Trophoblast cell (in vitro differentiated cells and primary cell): ENCODE data around the gene CAST.

Source experiments
- DNase-seq, 2 donors: peaks; one replicate each; pipeline ENCODE4 v3.0.0-alpha.2; 2016
- H2AFZ ChIP-seq: 2 replicates; pipeline ENCODE4 v1.6.1; 2013; ENCODE audit warnings: low read length, moderate library complexity, mild to moderate bottlenecking; ENCODE audit not compliant: insufficient read depth, poor library complexity
- H2AK5ac ChIP-seq: 2 replicates; pipeline ENCODE4 v1.6.1; 2013; ENCODE audit warnings: mild to moderate bottlenecking, low read length
- H2BK120ac ChIP-seq: 2 replicates; pipeline ENCODE4 v1.6.1; 2013; ENCODE audit warnings: low read length, mild to moderate bottlenecking, moderate library complexity; ENCODE audit not compliant: insufficient read depth, poor library complexity
- H2BK12ac ChIP-seq: 2 replicates; pipeline ENCODE4 v1.6.1; 2013; ENCODE audit warnings: mild to moderate bottlenecking, low read length, moderate library complexity
- H2BK5ac ChIP-seq: 2 replicates; pipeline ENCODE4 v1.6.1; 2013; ENCODE audit warnings: low read length, low read depth, moderate library complexity, mild to moderate bottlenecking; ENCODE audit not compliant: poor library complexity
- H3K14ac ChIP-seq: 2 replicates; pipeline ENCODE4 v1.6.1; 2013; ENCODE audit warnings: mild to moderate bottlenecking, low read length
- H3K18ac ChIP-seq: 2 replicates; pipeline ENCODE4 v1.6.1; 2013; ENCODE audit warnings: mild to moderate bottlenecking, low read length
- H3K23ac ChIP-seq: 2 replicates; pipeline ENCODE4 v1.6.1; 2013; ENCODE audit warnings: low read length
- H3K27ac ChIP-seq: 2 replicates; pipeline ENCODE4 v1.5.1; 2013; ENCODE audit warnings: low read depth, mild to moderate bottlenecking, inconsistent platforms, low read length, moderate library complexity
- H3K27me3 ChIP-seq: 2 replicates; pipeline ENCODE4 v1.6.1; 2013; ENCODE audit warnings: inconsistent platforms, mild to moderate bottlenecking, low read length, moderate library complexity; ENCODE audit not compliant: insufficient read depth
- H3K36me3 ChIP-seq, 2 experiments: 1 replicate in 1 of 2; 2 replicates in 1 of 2; pipeline ENCODE4 v1.6.1; 2013; ENCODE audit warnings: low read length in 2 of 2, mild to moderate bottlenecking in 2 of 2, moderate library complexity in 1 of 2; ENCODE audit not compliant: insufficient read depth in 2 of 2, control insufficient read depth in 1 of 2
- H3K4ac ChIP-seq: 2 replicates; pipeline ENCODE4 v1.6.1; 2013; ENCODE audit warnings: low read depth, mild to moderate bottlenecking, low read length, moderate library complexity
- H3K4me1 ChIP-seq, 2 experiments: 1 replicate in 1 of 2; 2 replicates in 1 of 2; pipeline ENCODE4 v1.6.1; 2013; ENCODE audit warnings: low read length in 2 of 2, mild to moderate bottlenecking in 2 of 2, moderate library complexity in 1 of 2; ENCODE audit not compliant: insufficient read depth in 2 of 2, control insufficient read depth in 1 of 2
- H3K4me2 ChIP-seq: 2 replicates; pipeline ENCODE4 v1.6.1; 2013; ENCODE audit warnings: inconsistent platforms, mild to moderate bottlenecking, low read length, moderate library complexity
- H3K4me3 ChIP-seq: 2 replicates; pipeline ENCODE4 v1.5.1; 2013; ENCODE audit warnings: mild to moderate bottlenecking, low read depth, low read length, inconsistent platforms
- H3K79me1 ChIP-seq: one replicate; pipeline ENCODE4 v1.6.1; 2013; ENCODE audit warnings: low read length
- H3K79me2 ChIP-seq: 2 replicates; pipeline ENCODE4 v1.6.1; 2013; ENCODE audit warnings: low read length, mild to moderate bottlenecking; ENCODE audit not compliant: control insufficient read depth, insufficient read depth, poor library complexity
- H3K9ac ChIP-seq: 2 replicates; pipeline ENCODE4 v1.6.1; 2013; ENCODE audit warnings: mild to moderate bottlenecking, low read length
- H3K9me3 ChIP-seq: 2 replicates; pipeline ENCODE4 v1.6.1; 2013; ENCODE audit warnings: low read depth, mild to moderate bottlenecking, control low read depth, inconsistent platforms, low read length; ENCODE audit not compliant: insufficient read depth
- H4K12ac ChIP-seq: 2 replicates; pipeline ENCODE4 v1.6.1; 2013; ENCODE audit warnings: low read depth, mild to moderate bottlenecking, low read length, moderate library complexity
- H4K8ac ChIP-seq: 2 replicates; pipeline ENCODE4 v1.6.1; 2013; ENCODE audit warnings: low read depth, mild to moderate bottlenecking, low read length, moderate library complexity
- H4K91ac ChIP-seq: one replicate; pipeline ENCODE4 v1.6.1; 2013; ENCODE audit warnings: low read depth, mild to moderate bottlenecking, low read length, moderate library complexity
- WGBS: extraction: QIAGEN DNeasy Blood & Tissue Kit; methylation state at CpG from one replicate; pipeline ENCODE4 v1.1.7; 2013; ENCODE audit warnings: missing lambda C conversion rate; ENCODE audit not compliant: insufficient read length, insufficient coverage; ENCODE audit errors: extremely low coverage; 5-methylcytosine and 5-hydroxymethylcytosine counted together

CAST gene

GRCh38 chr5:96657068-96657467, 5.1 kb upstream of the CAST start:
- no peak overlapping the region for H2BK120ac ChIP-seq

GRCh38 chr5:96658272-96658671, 3.9 kb upstream of the CAST start:
- Histone ChIP-seq H3K18ac (no peak overlapping the region), H3K14ac (peak overlapping the region; percentile 96), H3K27ac (peak overlapping the region; percentile 93), H3K36me3 (no peaks in the 10 kb centered on the region), H3K23ac (no peak overlapping the region), H3K4ac (no peak overlapping the region), H3K79me1 (peaks cover 26% of the 10 kb centered on the region), H3K27me3 (no peaks in the 10 kb centered on the region), H2AK5ac (no peak overlapping the region), H3K9me3 (no peaks in the 10 kb centered on the region), H3K4me2 (no peak overlapping the region), H2AFZ (no peak overlapping the region), H2BK5ac (peak overlapping the region; percentile 96), H2BK120ac (no peak overlapping the region), H2BK12ac (no peak overlapping the region), H3K4me1 (peaks cover 13 to 18% of the 10 kb centered on the region in 2 experiments), H4K91ac (peak overlapping the region; percentile 98), H3K4me3 (no peak overlapping the region), H3K9ac (no peak overlapping the region), H4K8ac (no peak overlapping the region), H4K12ac (no peak overlapping the region), H3K79me2 (peaks cover 8% of the 10 kb centered on the region)
- no CpG with 5 or more reads among the region's 1 CpG for WGBS
- no peak for DNase-seq

More at GRCh38 chr5:96657068-96657467, 5.1 kb upstream of the CAST start:
- Histone ChIP-seq H3K4me1 (peaks cover 15 to 23% of the 10 kb centered on the region in 2 experiments), H3K9me3 (no peaks in the 10 kb centered on the region), H3K4me2 (no peak overlapping the region), H3K4ac (no peak overlapping the region), H4K8ac (no peak overlapping the region), H2BK12ac (no peak overlapping the region), H2BK5ac (no peak overlapping the region), H3K23ac (no peak overlapping the region), H3K14ac (no peak overlapping the region), H2AFZ (no peak overlapping the region), H4K91ac (no peak overlapping the region), H3K36me3 (no peaks in the 10 kb centered on the region), H3K4me3 (no peak overlapping the region), H3K9ac (no peak overlapping the region), H3K27ac (no peak overlapping the region), H2AK5ac (no peak overlapping the region), H3K79me1 (peaks cover 21% of the 10 kb centered on the region), H3K18ac (no peak overlapping the region), H3K27me3 (no peaks in the 10 kb centered on the region), H4K12ac (no peak overlapping the region), H3K79me2 (peaks cover 4% of the 10 kb centered on the region)
- DNase-seq, result peak; percentile 75 to 79
- no CpG with 5 or more reads among the region's 3 CpGs for WGBS

GRCh38 chr5:96659170-96659569, 3.0 kb upstream of the CAST start:
- Histone ChIP-seq H2BK12ac (peak overlapping the region; percentile 79), H3K9ac (no peak overlapping the region), H3K14ac (no peak overlapping the region), H3K4me1 (peaks cover 13 to 21% of the 10 kb centered on the region in 2 experiments), H4K91ac (peak overlapping the region; percentile 78), H3K9me3 (no peaks in the 10 kb centered on the region), H3K4ac (no peak overlapping the region), H4K8ac (no peak overlapping the region), H2BK5ac (peak overlapping the region; percentile 74), H2AK5ac (no peak overlapping the region), H2BK120ac (peak overlapping the region; percentile 87), H3K27ac (no peak overlapping the region), H3K79me1 (peaks cover 26% of the 10 kb centered on the region), H3K4me3 (no peak overlapping the region), H4K12ac (no peak overlapping the region), H3K36me3 (no peaks in the 10 kb centered on the region), H3K4me2 (no peak overlapping the region), H3K18ac (no peak overlapping the region), H3K27me3 (no peaks in the 10 kb centered on the region), H3K23ac (no peak overlapping the region), H3K79me2 (peaks cover 8% of the 10 kb centered on the region), H2AFZ (no peak overlapping the region)
- no peak for DNase-seq
- WGBS, result no CpG with 5 or more reads among the region's 4 CpGs

GRCh38 chr5:96660971-96661854, 963 bp upstream of the CAST start:
- Histone ChIP-seq H3K23ac (no peak overlapping the region), H3K14ac (peak overlapping the region; percentile 39), H3K18ac (no peak overlapping the region), H3K4ac (no peak overlapping the region), H4K91ac (peak overlapping the region; percentile 45), H3K4me1 (peaks cover 9 to 16% of the 10 kb centered on the region in 2 experiments), H2BK120ac (peak overlapping the region; percentile 55), H4K8ac (peak overlapping the region; percentile 77), H2BK5ac (peak overlapping the region; percentile 88), H3K79me1 (peaks cover 21% of the 10 kb centered on the region), H2AK5ac (no peak overlapping the region), H3K4me2 (peak overlapping the region; percentile 57), H3K9ac (peak overlapping the region; percentile 63), H3K27me3 (no peaks in the 10 kb centered on the region), H2BK12ac (peak overlapping the region; percentile 76), H3K9me3 (no peaks in the 10 kb centered on the region), H3K79me2 (peaks cover 8% of the 10 kb centered on the region), H3K27ac (peak overlapping the region; percentile 86), H2AFZ (peak overlapping the region; percentile 52), H3K4me3 (peak overlapping the region; percentile 75), H4K12ac (peak overlapping the region; percentile 46), H3K36me3 (no peaks in the 10 kb centered on the region)
- peak in 1 of 2 donors; percentile 48 for DNase-seq
- no CpG with 5 or more reads among the region's 23 CpGs for WGBS
